Panc1 (cell line): ENCODE results near the gene FAM117A. TPM values are rescaled to one million over a fixed set of nuclear protein-coding genes. Genes with fewer than 3 reads are reported as not detected.

Source experiments
- ATAC-seq: fragments of 200-7000 bp; cut with Tn5 transposase; 2 replicates; pipeline ENCODE4 v1.9.1; 2020; ENCODE audit warnings: mild to moderate bottlenecking, moderate library complexity
- BruUV-seq: library from RNA; stranded (reverse); fragments of 400-500 nt; replicated peaks from 2 replicates; lab custom pipeline; 2021; lab: Mats Ljungman, UMichigan
- CTCF ChIA-PET: fragments of 300-600 bp; sonication (Branson Sonifier 250); formaldehyde crosslinking; loops from one replicate; lab custom pipeline; 2022; ENCODE audit warnings: antibody characterized with exemption; lab: Charles Lee
- POLR2A ChIA-PET: fragments of 300-600 bp; sonication (Branson Sonifier 250); formaldehyde crosslinking; loops from one replicate; lab custom pipeline; 2022; ENCODE audit warnings: antibody characterized with exemption; lab: Charles Lee
- DNase-seq: peaks from one replicate; pipeline ENCODE4 v3.0.0-alpha.2; 2010; ENCODE audit warnings: low read depth, low spot score
- H3K27ac ChIP-seq: 2 replicates; pipeline ENCODE4 v1.5.1; 2011; ENCODE audit warnings: mild to moderate bottlenecking, low read length, inconsistent platforms
- H3K27me3 ChIP-seq: fragments of 200-500 bp; sonication (Bioruptor generic); 2 replicates; pipeline ENCODE4 v1.6.0; 2014; ENCODE audit warnings: low read length, inconsistent platforms; ENCODE audit not compliant: control insufficient read depth, insufficient read depth
- H3K36me3 ChIP-seq: fragments of 200-500 bp; sonication (Bioruptor generic); 2 replicates; pipeline ENCODE4 v1.5.1; 2014; ENCODE audit warnings: inconsistent platforms, mild to moderate bottlenecking, low read length, moderate library complexity; ENCODE audit not compliant: control insufficient read depth, insufficient read depth
- H3K4me1 ChIP-seq: 2 replicates; pipeline ENCODE4 v1.5.1; 2011; ENCODE audit warnings: inconsistent platforms, mild to moderate bottlenecking, low read length, moderate library complexity; ENCODE audit not compliant: control insufficient read depth, insufficient read depth
- H3K4me3 ChIP-seq, 2 experiments: 2 replicates each; pipeline ENCODE4 v1.5.1; 2011 to 2012; ENCODE audit warnings: low read depth in 2 of 2, low read length in 2 of 2, mild to moderate bottlenecking in 2 of 2, inconsistent platforms in 1 of 2, moderate library complexity in 1 of 2
- H3K9me3 ChIP-seq: fragments of 200-500 bp; sonication (Bioruptor generic); 2 replicates; pipeline ENCODE4 v1.5.1; 2014; ENCODE audit warnings: low read depth, mild to moderate bottlenecking, inconsistent platforms, low read length, moderate library complexity; ENCODE audit not compliant: control insufficient read depth, insufficient read depth
- CTCF ChIP-seq: fragments of 450-650 bp; IDR thresholded peaks from 2 replicates; pipeline ENCODE4 v1.5.1; 2017; ENCODE audit warnings: mild to moderate bottlenecking
- POLR2AphosphoS5 ChIP-seq: IDR thresholded peaks from 2 replicates; pipeline ENCODE4 v1.6.1; 2012; ENCODE audit warnings: mild to moderate bottlenecking, low read depth, low read length, moderate library complexity
- REST ChIP-seq, 2 experiments: IDR thresholded peaks; 2 replicates each; pipeline ENCODE4 v1.6.1; 2011 to 2012; ENCODE audit warnings: low read depth in 2 of 2, control low read depth in 1 of 2, low read length in 1 of 2, mild to moderate bottlenecking in 1 of 2, moderate library complexity in 1 of 2; ENCODE audit not compliant: insufficient read depth in 1 of 2
- SIN3A ChIP-seq: IDR thresholded peaks from 2 replicates; pipeline ENCODE4 v1.6.1; 2012; ENCODE audit warnings: low read depth, mild to moderate bottlenecking, low read length, moderate library complexity, borderline replicate concordance; ENCODE audit not compliant: insufficient read depth
- TCF7L2 ChIP-seq: IDR thresholded peaks from 2 replicates; pipeline ENCODE4 v1.6.1; 2011; ENCODE audit warnings: mild to moderate bottlenecking, low read depth, low read length, inconsistent platforms
- in situ Hi-C: cut with HindIII; loops from 2 replicates; pipeline ENCODE4 v1.10.0; 2016; ENCODE audit warnings: low sequenced_read_pairs, low pct_unique_long_range_greater_than_20kb
- intact Hi-C: fragments of 100-400 bp; cut with micrococcal nuclease; formaldehyde crosslinking; loops from one replicate; pipeline ENCODE4 v1.10.0; 2022; ENCODE audit not compliant: unreplicated experiment
- total RNA-seq: library from RNA; stranded (reverse); gene quantifications from one replicate; pipeline ENCODE4 v1.2.1, GENCODE V29; 2021; ENCODE audit not compliant: unreplicated experiment

Gene FAM117A
- total RNA-seq, 1 experiment from 2014 or later, result 8.0 TPM

GRCh38 chr17:49723423-49723822, 40.5 kb downstream of the FAM117A start:
- Histone ChIP-seq H3K36me3 (no peaks in the 10 kb centered on the region), H3K27me3 (no peaks in the 10 kb centered on the region), H3K4me1 (no peaks in the 10 kb centered on the region), H3K4me3 (no peak overlapping the region), H3K27ac (no peak overlapping the region), H3K9me3 (no peaks in the 10 kb centered on the region)
- POLR2A ChIA-PET, result no interaction called here
- no TSS peak for BruUV-seq
- no peak for TF ChIP-seq POLR2AphosphoS5
- intact Hi-C loops, result no loop called here
- DNase-seq (no peak), ATAC-seq (no peak)
- CTCF ChIA-PET, result interaction anchor here (0.6 kb wide), 1 partner anchor 35 kb away, joined by 4 read pairs; no protein-coding TSS in a partner anchor
- in situ Hi-C loops, result no loop called here

- CTCF ChIA-PET, result no interaction called here
These were observed 41.9 kb downstream of the FAM117A start for GRCh38 chr17:49722066-49722465.

More at GRCh38 chr17:49722066-49722465, 41.9 kb downstream of the FAM117A start:
- H3K9me3 ChIP-seq, result no peaks in the 10 kb centered on the region
- DNase-seq (no peak), ATAC-seq (0 out of 2 replicates have a peak, but pooled peaks have one; percentile 7)
- intact Hi-C loops, result no loop called here
- H3K36me3 ChIP-seq, result no peaks in the 10 kb centered on the region
- no peak overlapping the region for H3K4me3 ChIP-seq
- H3K4me1 ChIP-seq, result no peaks in the 10 kb centered on the region
- POLR2A ChIA-PET, result interaction anchor here (0.6 kb wide), 2 partner anchors 33 to 130 kb away, joined by 3 read pairs; no protein-coding TSS in a partner anchor
- H3K27ac ChIP-seq, result no peak overlapping the region
- no TSS peak for BruUV-seq
- no peaks in the 10 kb centered on the region for H3K27me3 ChIP-seq
- TF ChIP-seq REST (IDR thresholded peaks at IDR 0.05; ENCODE audit: insufficient read depth in 1 of 2, low read depth in 2 of 2, low read length in 1 of 2) (no peak), TCF7L2 (no peak), SIN3A (no peak), CTCF (no peak), POLR2AphosphoS5 (no peak)
- in situ Hi-C loops, result no loop called here
